Coronary artery (tissue), 2 donors: ENCODE results near the gene MOSPD2.

ENCODE experiments used
- DNase-seq: peaks from one replicate; pipeline ENCODE4 v3.0.0-alpha.2; 2017; ENCODE audit warnings: low spot score
- H3K27ac ChIP-seq, 2 donors: fragments of 200-600 bp; sonication (generic); one replicate each; pipeline ENCODE4 v1.5.1; 2016 to 2019
- H3K4me3 ChIP-seq: fragments of 200-600 bp; sonication (generic); 2 replicates; pipeline ENCODE4 v1.5.1; 2016; ENCODE audit warnings: mild to moderate bottlenecking, moderate library complexity
- CTCF ChIP-seq: fragments of 200-600 bp; sonication (generic); IDR thresholded peaks from one replicate; pipeline ENCODE4 v1.5.1; 2019; ENCODE audit warnings: antibody characterized with exemption

Gene MOSPD2

GRCh38 chrX:14922437-14922836 lies 49.2 kb downstream of the MOSPD2 start:
- Histone ChIP-seq H3K27ac (no peak overlapping the region), H3K4me3 (no peak overlapping the region)
- no peak for TF ChIP-seq CTCF
- DNase-seq = no peak

DNA sequence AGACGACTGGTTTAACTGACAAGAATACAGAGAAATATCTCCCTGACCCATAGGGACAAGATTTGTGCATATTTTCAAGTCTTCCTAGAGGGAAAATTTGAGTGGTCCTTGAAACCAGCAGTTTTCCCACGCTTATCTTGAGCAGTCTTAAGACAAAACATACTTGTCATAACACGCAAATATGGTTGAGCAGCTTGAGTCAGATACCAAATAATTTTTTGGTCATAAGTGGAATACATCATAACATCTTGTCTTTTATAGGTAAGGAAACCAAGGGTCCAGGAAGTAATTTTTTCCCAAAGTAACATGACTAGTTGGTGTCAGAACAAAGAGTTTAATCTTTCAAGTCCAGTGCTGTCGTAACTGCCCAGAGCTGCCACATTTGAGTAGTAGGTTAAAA lies 50.5 kb downstream of the MOSPD2 start:
- no peak overlapping the region for H3K27ac ChIP-seq
- DNase-seq = no peak
- TF ChIP-seq CTCF = no peak
- no peak overlapping the region for H3K4me3 ChIP-seq

- Histone ChIP-seq H3K27ac (no peak overlapping the region), H3K4me3 (no peak overlapping the region)
- TF ChIP-seq CTCF = no peak
- DNase-seq = no peak
Measured at GRCh38 chrX:14926471-14926870, 53.2 kb downstream of the MOSPD2 start.

GRCh38 chrX:14927401-14927800 lies 54.2 kb downstream of the MOSPD2 start:
- no peak overlapping the region for H3K4me3 ChIP-seq
- DNase-seq = no peak
- no peak for TF ChIP-seq CTCF
- no peak overlapping the region for H3K27ac ChIP-seq

- no peak for DNase-seq
- no peak overlapping the region for H3K4me3 ChIP-seq
- H3K27ac ChIP-seq = no peak overlapping the region
- no peak for TF ChIP-seq CTCF
Measured at GRCh38 chrX:14930663-14931062, 57.4 kb downstream of the MOSPD2 start.

DNA sequence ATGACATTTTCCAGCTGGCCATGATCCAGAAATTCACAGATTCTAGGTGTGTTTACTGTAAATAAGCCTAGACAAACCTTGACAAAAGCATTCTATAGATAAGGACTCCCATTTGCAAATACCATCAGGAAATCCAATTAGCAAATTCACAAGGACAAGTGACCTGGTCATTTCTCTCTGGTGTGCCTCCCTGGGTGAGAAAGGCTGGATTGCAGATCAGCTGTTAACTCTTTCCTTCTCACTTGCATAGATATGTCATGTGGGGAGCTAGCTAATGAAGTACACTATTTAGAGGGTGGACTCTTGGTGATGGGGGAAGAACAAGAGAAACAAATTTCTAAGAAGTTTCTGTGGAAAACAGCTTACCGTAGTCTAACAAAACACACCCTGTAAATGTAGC lies 58.9 kb downstream of the MOSPD2 start:
- TF ChIP-seq CTCF = no peak
- DNase-seq = no peak
- no peak overlapping the region for H3K4me3 ChIP-seq

GRCh38 chrX:14934423-14934822 lies 61.2 kb downstream of the MOSPD2 start:
- TF ChIP-seq CTCF = no peak
- no peak overlapping the region for H3K4me3 ChIP-seq
- no peak for DNase-seq
- no peak overlapping the region for H3K27ac ChIP-seq

More for the DNA sequence above, 58.9 kb downstream of the MOSPD2 start:
- no peak overlapping the region for H3K27ac ChIP-seq
